Esophagus (tissue), 2 donors: ENCODE results near the gene APOBEC4. TPM values are rescaled to one million over a fixed set of nuclear protein-coding genes. Genes with fewer than 3 reads are reported as not detected.
"Not testable (repeated sequence)": the region's sequence is repeated elsewhere in the genome, so short reads cannot be mapped to it uniquely, and the experiment has no call there.

Experiments used
- H3K27ac ChIP-seq, 2 donors: one replicate each; pipeline ENCODE4 v1.5.1; 2013; ENCODE audit warnings: low read depth in 2 of 2, mild to moderate bottlenecking in 2 of 2, inconsistent platforms in 1 of 2, low read length in 1 of 2, moderate library complexity in 1 of 2
- H3K27me3 ChIP-seq, 2 donors: one replicate each; pipeline ENCODE4 v1.6.1; 2013; ENCODE audit warnings: low read length in 2 of 2, control low read depth in 1 of 2, mild to moderate bottlenecking in 1 of 2; ENCODE audit not compliant: insufficient read depth in 2 of 2, control insufficient read depth in 1 of 2
- H3K36me3 ChIP-seq, 2 donors: one replicate each; pipeline ENCODE4 v1.6.1; 2013; ENCODE audit warnings: low read length in 1 of 2; ENCODE audit not compliant: control insufficient read depth in 2 of 2, insufficient read depth in 2 of 2
- H3K4me1 ChIP-seq, 2 donors: one replicate each; pipeline ENCODE4 v1.6.1; 2013; ENCODE audit warnings: low read length in 1 of 2; ENCODE audit not compliant: control insufficient read depth in 2 of 2, insufficient read depth in 2 of 2
- H3K4me3 ChIP-seq, 2 donors: one replicate each; pipeline ENCODE4 v1.5.1; 2013; ENCODE audit warnings: low read length in 2 of 2, mild to moderate bottlenecking in 2 of 2, low read depth in 1 of 2, moderate library complexity in 1 of 2
- H3K9me3 ChIP-seq, 2 donors: one replicate each; pipeline ENCODE4 v1.6.1; 2013; ENCODE audit warnings: mild to moderate bottlenecking in 2 of 2, low read depth in 1 of 2, low read length in 1 of 2, moderate library complexity in 1 of 2; ENCODE audit not compliant: control insufficient read depth in 2 of 2, insufficient read depth in 1 of 2
- WGBS, 2 donors: extraction: QIAGEN DNeasy Blood & Tissue Kit; methylation state at CpG; one replicate each; pipeline ENCODE4 v1.1.7; 2013; 5-methylcytosine and 5-hydroxymethylcytosine counted together
- polyA plus RNA-seq, 2 donors: library from polyadenylated mRNA; stranded (reverse); fragments of 200-250 nt; gene quantifications; one replicate each; pipeline ENCODE4 v1.2.3, GENCODE V29; 2013
- donor health status: healthy with polysubstance abuse.
- donor health status: Bipolar disorder and iron deficiency.

APOBEC4 gene
- polyA plus RNA-seq, 2 donors, result not detected

DNA sequence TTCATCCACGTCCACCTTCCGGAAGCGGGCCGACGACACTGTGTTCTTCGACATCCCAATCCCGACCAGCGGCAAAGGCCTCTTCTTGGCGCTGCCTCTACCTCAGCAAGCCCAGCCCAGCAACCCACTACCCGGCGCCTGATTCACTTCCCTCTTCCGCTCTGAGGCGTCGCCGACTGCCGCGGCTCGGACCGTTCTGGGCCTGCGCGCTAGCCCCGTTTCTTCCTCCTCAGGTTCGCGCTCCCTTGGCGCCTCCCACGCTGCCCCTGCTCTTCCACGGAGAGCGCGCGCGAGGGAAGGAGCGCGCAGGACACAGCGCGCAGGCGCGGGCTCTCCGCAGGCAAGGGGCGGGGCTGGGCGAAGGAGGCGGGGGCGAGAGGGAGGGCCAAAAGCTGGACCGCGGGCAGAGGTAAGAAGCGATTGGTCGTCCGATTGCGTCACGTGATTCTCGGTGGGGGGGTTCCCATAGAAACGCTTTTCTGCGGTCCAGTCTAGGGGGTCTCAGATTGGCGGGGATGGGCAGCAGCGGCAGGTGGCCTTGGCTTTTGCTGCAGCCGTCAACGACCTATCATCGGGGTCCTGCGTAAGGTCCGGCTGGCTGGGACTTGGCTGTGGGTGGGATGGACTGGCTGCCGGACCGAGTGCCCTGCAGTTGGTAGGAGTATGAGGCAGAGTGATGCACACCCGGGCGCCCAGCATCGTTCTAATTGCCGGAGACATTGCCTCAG is 17.3 kb downstream of the APOBEC4 start, which contains the start of gene ARPC5:
ARPC5 (minus strand) TSS at position 178 of the 728 bp plus-strand sequence; CDS start at position 54, 124 bp downstream.
- peak within 1 kb of the TSS; percentile 96 to 98 for H3K27ac ChIP-seq
- H3K4me1 ChIP-seq, result peaks cover 0 to 3% of the 10 kb centered on the region in 2 donors
- no peaks in the 10 kb centered on the region for H3K27me3 ChIP-seq
- H3K4me3 ChIP-seq, result peak within 1 kb of the TSS; percentile 74 to 87
- WGBS, 2 donors, result 0% methylated on average over 60 to 65 of the region's 65 CpGs
- no peaks in the 10 kb centered on the region for H3K36me3 ChIP-seq
- H3K9me3 ChIP-seq, result no peaks in the 10 kb centered on the region

DNA sequence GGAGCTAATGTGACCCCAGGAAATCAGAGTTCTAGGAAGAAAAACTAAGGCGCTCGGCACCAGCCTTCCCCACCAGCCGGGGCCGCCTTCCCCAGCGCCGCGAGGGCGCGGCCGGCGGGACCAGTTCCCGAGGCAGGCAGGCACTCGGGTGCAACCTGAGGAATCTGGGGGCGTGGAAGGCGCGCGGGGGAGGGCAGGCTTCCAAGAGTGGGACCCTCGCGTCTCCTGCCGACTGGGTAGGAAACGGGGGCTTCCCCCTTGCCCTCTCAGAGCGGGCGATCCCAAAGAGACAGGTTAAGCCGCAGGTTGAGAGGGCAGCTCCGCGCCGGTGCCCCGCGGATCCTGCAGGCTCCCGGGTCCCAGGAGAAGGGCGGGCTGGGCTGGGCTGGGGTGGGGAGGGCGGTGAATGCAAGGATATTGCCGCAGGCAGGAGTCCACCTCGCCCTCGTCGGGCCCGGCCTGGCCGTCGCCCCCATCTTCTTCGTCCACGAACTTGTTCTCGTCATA is 18.0 kb downstream of the APOBEC4 start:
- peak overlapping the region; percentile 74 to 87 for H3K4me3 ChIP-seq
- 1% methylated on average over 41 to 42 of the region's 42 CpGs for WGBS, 2 donors

DNA sequence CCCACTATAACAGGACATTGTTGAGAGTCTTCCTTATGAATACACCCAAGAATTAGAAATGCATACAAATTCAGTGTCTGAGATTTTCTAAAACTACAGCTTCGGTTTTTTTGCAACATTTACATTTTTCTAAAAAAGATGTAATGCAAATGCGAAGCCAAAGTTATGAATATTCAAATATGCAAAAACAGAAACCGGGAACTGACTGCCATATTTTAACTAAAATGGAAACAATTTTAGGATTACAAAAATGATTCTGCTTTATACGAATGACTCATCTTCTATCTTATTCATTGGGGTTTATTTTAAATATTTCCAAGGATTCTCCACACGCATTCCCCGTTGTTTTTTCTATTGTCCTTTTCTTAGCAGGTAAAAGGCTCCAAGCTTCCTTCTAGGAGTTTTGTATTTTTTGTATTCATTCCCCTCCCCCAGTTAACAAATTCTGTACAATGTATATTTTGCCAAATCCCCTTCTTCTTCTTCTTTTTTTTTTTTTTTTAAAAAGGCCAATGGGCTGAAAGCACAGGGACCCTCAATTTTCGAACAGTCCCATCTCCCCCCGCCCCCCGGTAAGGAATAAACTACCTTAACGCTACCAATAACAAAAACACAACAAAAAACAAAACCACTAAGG is 18.6 kb downstream of the APOBEC4 start:
- Histone ChIP-seq H3K27me3 (no peaks in the 10 kb centered on the region), H3K4me1 (peaks cover 0 to 3% of the 10 kb centered on the region in 2 donors), H3K4me3 (peak overlapping the region; percentile 74 to 87), H3K9me3 (no peaks in the 10 kb centered on the region), H3K27ac (peak overlapping the region; percentile 96 to 98), H3K36me3 (no peaks in the 10 kb centered on the region)
- WGBS, 2 donors, result 1 to 2% methylated on average over 10 of the region's 10 CpGs

More for the DNA sequence above, 18.0 kb downstream of the APOBEC4 start:
- H3K9me3 ChIP-seq, result no peaks in the 10 kb centered on the region
- H3K4me1 ChIP-seq, result peaks cover 0 to 3% of the 10 kb centered on the region in 2 donors
- H3K36me3 ChIP-seq, result no peaks in the 10 kb centered on the region
- peak overlapping the region; percentile 96 to 98 for H3K27ac ChIP-seq
- H3K27me3 ChIP-seq, result no peaks in the 10 kb centered on the region

DNA sequence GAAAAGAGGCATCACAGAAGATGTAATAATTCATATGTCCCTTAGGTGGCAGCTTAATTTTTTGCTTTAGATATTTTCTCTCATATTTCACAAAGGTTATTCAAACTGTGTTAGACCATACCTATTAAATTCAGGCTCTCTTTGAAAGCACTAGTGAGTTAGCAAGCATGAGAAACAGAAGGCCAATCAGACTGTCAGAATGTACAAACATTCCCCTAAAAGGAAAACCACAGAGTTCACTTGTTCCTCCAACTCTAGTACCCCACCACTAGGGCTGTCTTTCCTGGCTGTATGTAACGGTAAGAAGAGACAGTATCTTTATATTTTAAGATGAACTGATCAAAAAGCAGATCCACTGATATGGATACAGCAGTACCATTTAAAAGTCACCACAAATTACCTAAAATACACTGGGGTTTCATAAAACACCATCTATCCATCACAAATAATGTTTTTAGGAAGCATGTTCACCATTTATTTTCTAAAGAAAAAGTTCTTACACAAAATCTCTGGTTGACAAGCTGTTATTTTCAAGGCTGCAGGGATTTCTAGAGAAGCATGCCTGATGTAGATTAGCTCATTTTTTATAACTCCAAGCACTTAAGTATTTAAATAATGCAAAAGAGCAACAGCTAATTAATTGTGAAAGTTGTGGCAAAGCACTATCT is 19.3 kb downstream of the APOBEC4 start:
- H3K27ac ChIP-seq, result no peak overlapping the region
- no peaks in the 10 kb centered on the region for H3K27me3 ChIP-seq
- peak overlapping the region in 1 of 2 donors; percentile 87 for H3K4me3 ChIP-seq
- 0% methylated on average over 1 of the region's 1 CpG for WGBS, 2 donors
- no peaks in the 10 kb centered on the region for H3K9me3 ChIP-seq
- H3K36me3 ChIP-seq, result peaks cover 0 to under 1% of the 10 kb centered on the region in 2 donors
- peaks cover 0 to 3% of the 10 kb centered on the region in 2 donors for H3K4me1 ChIP-seq

DNA sequence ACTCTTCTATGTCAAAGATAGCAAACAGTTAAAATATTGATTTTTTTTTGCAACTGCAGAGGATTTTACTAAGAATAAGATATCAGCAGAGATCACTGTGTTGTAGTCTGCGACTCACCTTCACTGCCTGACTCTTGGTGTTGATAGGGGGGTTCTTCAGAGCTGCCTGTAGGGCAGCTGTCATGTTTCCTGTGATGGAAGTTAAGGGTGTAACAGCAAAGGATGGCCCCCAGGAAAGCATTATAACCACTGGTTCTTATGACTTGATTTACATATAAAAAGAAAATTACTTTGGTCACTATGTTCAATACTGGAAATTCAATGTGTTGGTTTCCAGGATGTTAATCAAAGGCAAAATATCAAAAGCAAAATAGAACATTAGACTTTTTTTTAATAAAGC is 20.2 kb downstream of the APOBEC4 start:
- Histone ChIP-seq H3K4me1 (peaks cover 0 to 3% of the 10 kb centered on the region in 2 donors), H3K27me3 (no peaks in the 10 kb centered on the region), H3K36me3 (peaks cover 0 to 3% of the 10 kb centered on the region in 2 donors), H3K27ac (no peak overlapping the region), H3K9me3 (no peaks in the 10 kb centered on the region), H3K4me3 (peak overlapping the region in 1 of 2 donors; percentile 48)
- WGBS, 2 donors, result 30 to 49% methylated on average over 1 of the region's 1 CpG

DNA sequence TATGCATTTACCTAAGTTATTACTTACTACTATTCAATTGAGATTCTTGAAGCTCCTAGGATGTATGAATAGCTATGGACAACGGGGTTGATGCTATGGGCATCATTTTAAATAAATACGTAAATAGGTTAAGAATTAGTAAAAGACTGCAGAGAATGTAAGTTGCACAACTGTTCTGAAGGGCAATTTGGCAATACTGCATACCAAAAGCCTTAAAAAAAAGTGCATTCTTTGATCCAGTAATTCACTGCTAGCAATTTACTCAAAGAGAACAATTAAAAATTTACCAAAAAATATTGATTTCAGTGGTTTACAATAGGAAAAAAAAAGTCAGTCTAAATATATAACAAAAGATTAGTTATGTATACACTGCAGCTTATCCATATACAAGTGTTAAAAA is 21.0 kb downstream of the APOBEC4 start:
- Histone ChIP-seq H3K36me3 (peaks cover 0 to 3% of the 10 kb centered on the region in 2 donors), H3K4me1 (peaks cover 0 to 3% of the 10 kb centered on the region in 2 donors), H3K27ac (no peak overlapping the region), H3K9me3 (no peaks in the 10 kb centered on the region), H3K4me3 (no peak overlapping the region), H3K27me3 (no peaks in the 10 kb centered on the region)
- 38 to 47% methylated on average over 2 of the region's 2 CpGs for WGBS, 2 donors

DNA sequence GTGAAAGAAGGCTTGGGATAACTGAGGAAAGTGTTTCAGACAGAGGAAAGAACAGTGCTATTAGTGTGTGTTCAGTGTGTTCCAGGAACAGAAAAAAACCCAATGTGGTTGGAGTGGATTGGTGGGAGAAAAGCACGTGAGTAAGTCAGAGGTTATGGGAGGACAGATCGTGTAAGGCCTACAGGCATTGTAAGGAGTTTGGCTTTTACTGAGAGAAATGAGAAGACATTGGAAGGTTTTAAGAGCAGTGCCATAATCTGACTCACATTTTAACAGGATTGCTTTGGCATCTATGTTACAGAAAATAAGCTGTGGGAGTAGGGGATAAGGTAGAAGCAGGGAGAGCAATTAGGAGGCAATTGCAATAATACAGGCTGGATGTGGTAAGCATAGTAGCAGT is 22.4 kb downstream of the APOBEC4 start:
- 34 to 61% methylated on average over 2 of the region's 2 CpGs for WGBS, 2 donors

DNA sequence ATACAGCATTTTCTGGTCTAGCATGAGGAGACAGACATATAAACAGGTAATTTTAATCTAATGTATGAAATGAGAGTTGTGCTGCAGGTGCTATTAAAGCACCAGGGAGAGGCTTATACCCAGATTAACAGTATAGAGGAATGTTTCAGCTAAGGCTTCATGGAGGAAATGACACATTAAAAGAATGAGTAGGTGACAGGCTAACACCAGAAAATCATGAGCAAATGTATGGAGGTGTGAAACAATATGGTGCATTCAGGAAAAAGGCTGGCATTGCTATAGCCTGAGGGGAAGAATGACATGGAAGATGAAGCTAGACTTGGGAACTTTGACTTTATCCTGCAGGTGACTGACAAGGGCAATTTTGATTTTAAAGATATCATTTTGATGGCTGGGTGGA is 24.6 kb downstream of the APOBEC4 start:
- Histone ChIP-seq H3K9me3 (no peaks in the 10 kb centered on the region), H3K4me1 (no peaks in the 10 kb centered on the region), H3K27ac (no peak overlapping the region), H3K4me3 (no peak overlapping the region), H3K36me3 (peaks cover 0 to 3% of the 10 kb centered on the region in 2 donors), H3K27me3 (no peaks in the 10 kb centered on the region)

More for the DNA sequence above, 22.4 kb downstream of the APOBEC4 start:
- Histone ChIP-seq H3K9me3 (no peaks in the 10 kb centered on the region), H3K4me3 (no peak overlapping the region), H3K27ac (no peak overlapping the region), H3K36me3 (peaks cover 0 to 3% of the 10 kb centered on the region in 2 donors), H3K27me3 (no peaks in the 10 kb centered on the region), H3K4me1 (no peaks in the 10 kb centered on the region)

DNA sequence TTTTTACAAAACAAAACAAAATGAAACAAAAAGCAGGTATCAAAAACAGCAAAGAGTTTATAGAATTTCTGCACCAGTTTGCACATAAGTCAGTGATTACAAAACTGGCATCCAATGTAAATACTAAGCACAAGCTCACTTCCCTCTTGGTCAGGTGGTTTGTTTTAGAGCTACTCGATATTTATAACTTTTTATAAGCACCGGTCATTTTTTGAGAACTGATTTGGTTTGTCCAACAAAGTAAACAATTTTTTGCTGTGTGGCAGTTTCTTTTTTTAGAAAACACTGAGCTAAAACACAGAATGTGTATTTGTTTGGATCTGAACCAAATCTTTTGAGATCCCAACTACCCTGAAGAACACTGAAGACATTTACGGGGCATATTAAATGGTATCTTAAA is 26.9 kb downstream of the APOBEC4 start:
- H3K27ac ChIP-seq, H3K9me3 ChIP-seq, H3K36me3 ChIP-seq, H3K27me3 ChIP-seq, H3K4me3 ChIP-seq, H3K4me1 ChIP-seq: not testable (repeated sequence)
- WGBS, 2 donors, result 49 to 57% methylated on average over 3 of the region's 3 CpGs
